Mammary epithelial cell (primary cell): ENCODE data around the gene MDFI.

Source experiments
- CTCF ChIP-seq, 2 donors: IDR thresholded peaks in 1 of 2; conservative IDR thresholded peaks in 1 of 2; 2 replicates each; pipeline ENCODE4 v1.5.1; 2011 to 2012; ENCODE audit warnings: inconsistent platforms in 2 of 2, low read length in 2 of 2, mild to moderate bottlenecking in 2 of 2, control low read depth in 1 of 2, low read depth in 1 of 2; ENCODE audit not compliant: insufficient read depth in 1 of 2; ENCODE audit errors: extremely low read depth in 1 of 2
- EZH2 ChIP-seq: IDR thresholded peaks from 2 replicates; pipeline ENCODE4 v1.6.1; 2012; ENCODE audit warnings: low read length, inconsistent platforms, borderline replicate concordance

- TF ChIP-seq CTCF (conservative IDR thresholded peaks at IDR 0.05 in 1 of 2, IDR thresholded peaks at IDR 0.05 in 1 of 2; ENCODE audit: extremely low read depth in 1 of 2, insufficient read depth in 1 of 2, low read depth in 1 of 2, low read length in 2 of 2) (no peak), EZH2 (no peak)
Observed at GRCh38 chr6:41654698-41655151, 16.5 kb downstream of the MDFI start.
